Stimulated activated CD8-positive, alpha-beta memory T cell treated with anti-CD3 and anti-CD28 coated beads, Interleukin-4, amount 100 ng/mL, for 1 hour (primary cell): ENCODE measurements around the gene TTLL10.

Experiments
- DNase-seq, 2 donors: peaks; one replicate each; pipeline ENCODE4 v3.0.0-alpha.2; 2020; ENCODE audit warnings: low read depth in 2 of 2, low spot score in 1 of 2

The TTLL10 gene

GRCh38 chr1:1244192-1244811 is 70.6 kb downstream of the TTLL10 start:
- no peak for DNase-seq

DNA sequence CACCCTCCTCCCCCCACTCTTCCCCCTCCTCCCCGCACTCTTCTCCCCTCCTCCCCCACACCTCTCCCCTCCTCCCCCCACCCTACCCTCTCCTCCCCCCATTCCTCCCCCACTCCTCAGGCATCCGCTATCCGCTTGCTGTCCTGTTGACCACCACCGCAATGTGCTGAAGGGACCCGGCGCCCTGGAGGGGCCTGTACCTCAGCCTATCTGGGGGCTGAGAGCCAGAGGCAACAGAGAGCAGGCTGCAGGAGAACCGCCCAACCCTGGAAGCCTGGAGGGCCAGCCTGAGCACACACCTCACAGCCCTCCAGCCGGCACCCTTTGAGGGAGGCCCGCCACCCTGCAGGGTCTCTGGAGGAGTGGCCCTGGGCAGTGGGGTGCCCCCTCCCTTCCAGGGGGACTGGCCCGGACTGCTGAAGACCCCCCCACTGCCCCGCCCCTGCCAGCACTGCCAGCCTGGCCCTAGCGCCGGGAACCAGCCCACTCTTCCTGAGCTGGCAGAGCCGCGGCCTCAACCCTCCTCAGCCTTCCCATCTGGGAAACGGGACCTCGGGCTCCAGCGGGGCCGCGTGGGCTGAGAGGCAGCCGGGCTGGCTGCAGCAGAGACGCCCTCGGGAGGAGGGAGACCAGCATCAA is 71.6 kb downstream of the TTLL10 start:
- DNase-seq, result no peak

GRCh38 chr1:1245817-1246576 is 72.3 kb downstream of the TTLL10 start:
- no peak for DNase-seq

- DNase-seq, result no peak
Measured at GRCh38 chr1:1246577-1247340, 73.1 kb downstream of the TTLL10 start, which contains the start of gene C1QTNF12. Gene C1QTNF12, minus strand, starts transcription at chr1:1246722. Its CDS starts 32 bp downstream, at chr1:1246690.

GRCh38 chr1:1247341-1247913 is 73.7 kb downstream of the TTLL10 start:
- DNase-seq, result no peak
